Uterus (tissue), 4 donors: ENCODE measurements around the gene MVB12A. TPM values are rescaled to one million over a fixed set of nuclear protein-coding genes. Genes with fewer than 3 reads are reported as not detected.

Experiments used
- DNase-seq, 2 donors: peaks; one replicate each; pipeline ENCODE4 v3.0.0-alpha.2; 2019 to 2020
- H3K27ac ChIP-seq, 2 donors: fragments of 200-600 bp; sonication (generic); 1 replicate in 1 of 2; 2 replicates in 1 of 2; pipeline ENCODE4 v1.5.1; 2016 to 2018
- H3K27me3 ChIP-seq, 2 donors: fragments of 200-600 bp; sonication (generic); one replicate each; pipeline ENCODE4 v1.5.1; 2018 to 2019; ENCODE audit warnings: control low read depth in 1 of 2
- H3K36me3 ChIP-seq, 2 donors: fragments of 200-600 bp; sonication (generic); one replicate each; pipeline ENCODE4 v1.5.1; 2019; ENCODE audit warnings: control low read depth in 1 of 2
- H3K4me1 ChIP-seq, 2 donors: fragments of 200-600 bp; sonication (generic); one replicate each; pipeline ENCODE4 v1.5.1; 2018 to 2019; ENCODE audit warnings: control low read depth in 1 of 2
- H3K4me3 ChIP-seq, 2 donors: fragments of 200-600 bp; sonication (generic); 1 replicate in 1 of 2; 2 replicates in 1 of 2; pipeline ENCODE4 v1.5.1; 2018 to 2019; ENCODE audit warnings: mild to moderate bottlenecking in 1 of 2
- H3K9me3 ChIP-seq, 2 donors: fragments of 200-600 bp; sonication (generic); one replicate each; pipeline ENCODE4 v1.5.1; 2019; ENCODE audit warnings: control low read depth in 1 of 2
- intact Hi-C: fragments of 100-400 bp; cut with DNase I; formaldehyde crosslinking; loops from one replicate; pipeline ENCODE4 v1.15.1; 2023; ENCODE audit warnings: low total_unique reads
- total RNA-seq, 4 donors: library from RNA; depleted of rRNA in 3 of 4; stranded (reverse); fragments of >200 nt in 3 of 4; gene quantifications; one replicate each; pipeline versions ENCODE4 v1.1.0 to v1.2.4, GENCODE V29; 2014 to 2023
- TF ChIP-seq, protein P1 (sequence below), 4 experiments: fragments of 200-600 bp in 2 of 4; fragments of 450-650 bp in 2 of 4; sonication (generic) in 2 of 4; IDR thresholded peaks; one replicate each; pipeline ENCODE4 v1.5.1; 2016 to 2019; ENCODE audit warnings: antibody characterized with exemption in 4 of 4, mild to moderate bottlenecking in 2 of 4, moderate library complexity in 1 of 4
- donor health status: DM: yes; HTN: yes; CAD: no.

The MVB12A gene
- total RNA-seq, 4 donors from 2014 or later, result 3.8 to 46.7 (median 26.5) TPM

GRCh38 chr19:17473041-17473440 is 53.2 kb downstream of the MVB12A start:
- no peak overlapping the region for H3K27ac ChIP-seq
- no peak for DNase-seq
- intact Hi-C loops, result no loop called here

More at GRCh38 chr19:17473041-17473440, 53.2 kb downstream of the MVB12A start:
- no peaks in the 10 kb centered on the region for H3K27me3 ChIP-seq
- peaks cover 5 to 15% of the 10 kb centered on the region in 2 donors for H3K4me1 ChIP-seq
- no peak overlapping the region for H3K4me3 ChIP-seq
- no peaks in the 10 kb centered on the region for H3K9me3 ChIP-seq
- TF ChIP-seq, protein P1, sequence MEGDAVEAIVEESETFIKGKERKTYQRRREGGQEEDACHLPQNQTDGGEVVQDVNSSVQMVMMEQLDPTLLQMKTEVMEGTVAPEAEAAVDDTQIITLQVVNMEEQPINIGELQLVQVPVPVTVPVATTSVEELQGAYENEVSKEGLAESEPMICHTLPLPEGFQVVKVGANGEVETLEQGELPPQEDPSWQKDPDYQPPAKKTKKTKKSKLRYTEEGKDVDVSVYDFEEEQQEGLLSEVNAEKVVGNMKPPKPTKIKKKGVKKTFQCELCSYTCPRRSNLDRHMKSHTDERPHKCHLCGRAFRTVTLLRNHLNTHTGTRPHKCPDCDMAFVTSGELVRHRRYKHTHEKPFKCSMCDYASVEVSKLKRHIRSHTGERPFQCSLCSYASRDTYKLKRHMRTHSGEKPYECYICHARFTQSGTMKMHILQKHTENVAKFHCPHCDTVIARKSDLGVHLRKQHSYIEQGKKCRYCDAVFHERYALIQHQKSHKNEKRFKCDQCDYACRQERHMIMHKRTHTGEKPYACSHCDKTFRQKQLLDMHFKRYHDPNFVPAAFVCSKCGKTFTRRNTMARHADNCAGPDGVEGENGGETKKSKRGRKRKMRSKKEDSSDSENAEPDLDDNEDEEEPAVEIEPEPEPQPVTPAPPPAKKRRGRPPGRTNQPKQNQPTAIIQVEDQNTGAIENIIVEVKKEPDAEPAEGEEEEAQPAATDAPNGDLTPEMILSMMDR (IDR thresholded peaks at IDR 0.05), result no peak
- no peaks in the 10 kb centered on the region for H3K36me3 ChIP-seq

Other genes starting within 250 kb of the MVB12A start
- 10 to 100 TPM; 11.5 to 43.5 (median 22.2) TPM for gene USE1, start 204.7 kb upstream of the MVB12A start, total RNA-seq
- gene OCEL1, start 193.8 kb upstream of the MVB12A start, total RNA-seq, result 10 to 100 TPM in 2 of 4 donors, 1 to 10 TPM in 1, not detected in 1; 5.9 to 32.6 (median 17.6) TPM
- gene NR2F6, start 174.1 kb upstream of the MVB12A start, total RNA-seq, result 10 to 100 TPM; 14.3 to 45.0 (median 36.0) TPM
- 10 to 100 TPM in 2 of 4 donors, 1 to 10 TPM in 2; 3.5 to 23.8 (median 13.0) TPM for gene USHBP1, start 155.3 kb upstream of the MVB12A start, total RNA-seq
- 100 to 1,000 TPM in 2 of 4 donors, 10 to 100 TPM in 2; 58.1 to 240 (median 97.2) TPM for gene BABAM1, start 152.6 kb upstream of the MVB12A start, total RNA-seq
- 1 to 10 TPM in 2 of 4 donors, not detected in 2; 1.6 to 2.4 TPM for gene ANKLE1, start 138.1 kb upstream of the MVB12A start, total RNA-seq
- gene ABHD8, start 116.6 kb upstream of the MVB12A start, total RNA-seq, result 100 to 1,000 TPM in 1 of 4 donors, 10 to 100 TPM in 2, 1 to 10 TPM in 1; 9.0 to 115 (median 19.2) TPM
- 100 to 1,000 TPM in 2 of 4 donors, 10 to 100 TPM in 2; 30.9 to 289 (median 97.2) TPM for gene MRPL34, start 114.2 kb upstream of the MVB12A start, total RNA-seq
- 10 to 100 TPM in 2 of 4 donors, 1 to 10 TPM in 2; 2.8 to 22.2 (median 8.9) TPM for gene DDA1, start 110.5 kb upstream of the MVB12A start, total RNA-seq
- gene ANO8, start 85.2 kb upstream of the MVB12A start, total RNA-seq, result 10 to 100 TPM in 1 of 4 donors, 1 to 10 TPM in 2, under 1 TPM in 1; 0.51 to 12.6 (median 7.6) TPM
- 10 to 100 TPM in 3 of 4 donors, under 1 TPM in 1; 0.88 to 31.2 (median 24.4) TPM for gene GTPBP3, start 82.5 kb upstream of the MVB12A start, total RNA-seq
- gene PLVAP, start 42.7 kb upstream of the MVB12A start, total RNA-seq, result 100 to 1,000 TPM in 2 of 4 donors, 10 to 100 TPM in 1, 1 to 10 TPM in 1; 4.7 to 204 (median 87.4) TPM
- gene CCDC194, start 25.9 kb upstream of the MVB12A start, total RNA-seq, result 1 to 10 TPM in 1 of 4 donors, not detected in 3; 2.5 TPM
- gene BST2, start 14.4 kb upstream of the MVB12A start, total RNA-seq, result 100 to 1,000 TPM in 3 of 4 donors, 10 to 100 TPM in 1; 84.6 to 267 (median 195) TPM
- 10 to 100 TPM in 1 of 4 donors, 1 to 10 TPM in 2, not detected in 1; 2.2 to 16.5 (median 3.9) TPM for gene TMEM221, start 28.6 kb downstream of the MVB12A start, total RNA-seq
- gene NXNL1, start 40.9 kb downstream of the MVB12A start, total RNA-seq, result not detected
- 10 to 100 TPM in 3 of 4 donors, 1 to 10 TPM in 1; 7.1 to 36.5 (median 26.9) TPM for gene SLC27A1, start 50.5 kb downstream of the MVB12A start, total RNA-seq
- 10 to 100 TPM; 16.9 to 41.0 (median 34.1) TPM for gene PGLS, start 91.6 kb downstream of the MVB12A start, total RNA-seq
- gene COLGALT1, start 135.6 kb downstream of the MVB12A start, total RNA-seq, result 10 to 100 TPM; 24.6 to 56.6 (median 52.0) TPM